ENCODE measurements around the gene MAN1B1. TPM values are rescaled to one million over a fixed set of nuclear protein-coding genes. Genes with fewer than 3 reads are reported as not detected.

MAN1B1 gene
- total and polyA plus RNA-seq, 2 of the 8 experiments (the other 6 are each of a cell fraction or from before 2014, with no cell fraction given), result 33.7 to 36.3 TPM

DNA sequence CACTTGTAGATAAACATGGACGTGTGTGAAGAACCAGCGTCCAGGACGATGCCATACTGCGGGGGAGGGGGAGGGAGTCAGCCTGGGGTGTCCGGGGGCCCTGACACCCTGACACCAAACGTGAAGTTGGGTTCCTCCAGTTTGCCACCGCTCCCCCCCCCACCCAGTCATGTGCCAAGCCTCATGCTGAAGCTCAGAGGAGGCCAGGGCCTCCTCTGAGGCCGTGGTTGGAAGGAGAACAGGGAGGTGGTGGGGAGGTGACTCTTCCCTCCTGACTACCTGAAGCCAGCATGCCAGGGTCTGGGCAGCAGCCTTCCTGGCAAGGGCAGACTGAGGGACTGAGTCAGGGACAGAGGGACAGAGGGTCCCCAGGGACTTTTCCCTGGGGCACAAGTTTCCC lies 34.5 kb upstream of the MAN1B1 start (continued):
- no peak for TF ChIP-seq HDAC2 (IDR thresholded peaks at IDR 0.05; ENCODE audit: borderline replicate concordance in 1 of 2, low read depth in 2 of 2, low read length in 2 of 2)
- no peak for TF ChIP-seq TAF1 (IDR thresholded peaks at IDR 0.05; ENCODE audit: low read depth, low read length)
- no peak for TF ChIP-seq EGR1 (IDR thresholded peaks at IDR 0.05; ENCODE audit: borderline replicate concordance, low read depth, low read length)
- no peak for TF ChIP-seq TAF7 (optimal IDR thresholded peaks at IDR 0.05; ENCODE audit: borderline replicate concordance, low read depth, low read length)
- no peak for TF ChIP-seq ZNF274 (IDR thresholded peaks at IDR 0.05; ENCODE audit: borderline replicate concordance, extremely low read depth, low read length)
